GM18519 (cell line): ENCODE data around the gene RITA1.
"Not testable (repeated sequence)": the region's sequence is repeated elsewhere in the genome, so short reads cannot be mapped to it uniquely, and the experiment has no call there.

Experiments
- ATAC-seq: cut with Tn5 transposase; IDR thresholded peaks from one replicate; pipeline ENCODE4 v1.9.1; 2021; ENCODE audit warnings: mild to moderate bottlenecking, moderate library complexity; ENCODE audit not compliant: unreplicated experiment, low FRiP score

The RITA1 gene

GRCh38 chr12:113200021-113200797 lies 14.7 kb downstream of the RITA1 start:
- ATAC-seq, result no peak

- ATAC-seq, result no peak
These were observed 16.0 kb downstream of the RITA1 start for GRCh38 chr12:113201187-113202177.

GRCh38 chr12:113202300-113203075 lies 17.0 kb downstream of the RITA1 start:
- ATAC-seq, result no peak

- ATAC-seq, result no peak
These were observed 18.6 kb downstream of the RITA1 start for GRCh38 chr12:113203852-113204760.

- no peak for ATAC-seq
These were observed 19.3 kb downstream of the RITA1 start for GRCh38 chr12:113204804-113205203.

- not testable (repeated sequence) for ATAC-seq
These were observed 21.3 kb downstream of the RITA1 start for GRCh38 chr12:113206802-113207201.

GRCh38 chr12:113207613-113208040 lies 22.1 kb downstream of the RITA1 start:
- peak; percentile 4 for ATAC-seq

GRCh38 chr12:113208041-113208934 lies 22.8 kb downstream of the RITA1 start:
- ATAC-seq, result peak; percentile 72

- ATAC-seq, result no peak
These were observed 25.6 kb downstream of the RITA1 start for GRCh38 chr12:113211160-113211559.

GRCh38 chr12:113214895-113215400 lies 29.4 kb downstream of the RITA1 start:
- ATAC-seq, result no peak

- ATAC-seq, result no peak
These were observed 30.5 kb downstream of the RITA1 start for GRCh38 chr12:113216027-113216426.

GRCh38 chr12:113220593-113221180 lies 35.2 kb downstream of the RITA1 start:
- no peak for ATAC-seq

- ATAC-seq, result peak; percentile 85
These were observed 35.9 kb downstream of the RITA1 start, which contains the start of gene TPCN1 for GRCh38 chr12:113221181-113221996. TPCN1 (plus strand) TSS chr12:113221464; CDS start chr12:113226853, 5,389 bp downstream.

- no peak for ATAC-seq
These were observed 36.6 kb downstream of the RITA1 start for GRCh38 chr12:113221997-113222729.

GRCh38 chr12:113222730-113223531 lies 37.4 kb downstream of the RITA1 start:
- no peak for ATAC-seq
